ENCODE data around the gene ADARB2. TPM values are rescaled to one million over a fixed set of nuclear protein-coding genes. Genes with fewer than 3 reads are reported as not detected.

Gene ADARB2
- total RNA-seq, 2 experiments from 2014 or later, result 0.28 to 0.40 TPM

DNA sequence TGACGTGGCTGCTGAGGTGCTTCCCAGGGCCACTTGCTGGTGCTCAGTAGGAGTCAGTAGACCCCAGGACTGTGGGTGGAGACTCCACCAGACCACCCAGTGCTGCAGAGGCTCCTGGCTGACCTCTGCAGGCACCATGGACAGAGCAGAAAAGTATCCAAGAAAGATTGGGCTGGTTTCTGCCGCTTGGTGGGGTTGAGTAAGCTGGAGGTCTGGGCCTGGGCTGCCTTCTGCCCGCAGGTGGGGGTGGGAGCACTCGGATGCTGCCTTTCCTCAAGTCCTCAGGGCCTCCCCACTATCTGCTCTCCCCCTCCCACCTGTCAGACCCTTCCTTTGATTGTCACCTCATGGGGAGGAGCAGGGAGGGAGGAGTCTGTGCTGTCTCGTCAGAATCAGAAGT is 589.5 kb downstream of the ADARB2 start:
- Mint-ChIP-seq H3K36me3 (no peaks in the 10 kb centered on the region), H3K4me1 (peaks cover 1% of the 10 kb centered on the region), H3K4me3 (no peak overlapping the region), H3K27ac (no peak overlapping the region), H3K27me3 (peaks cover 19% of the 10 kb centered on the region), H3K9me3 (peaks cover 17% of the 10 kb centered on the region)
- ATAC-seq (ENCODE audit: low read depth), result no peak
- POLR2A ChIA-PET, result no interaction called here
- DNase-seq, result no peak

DNA sequence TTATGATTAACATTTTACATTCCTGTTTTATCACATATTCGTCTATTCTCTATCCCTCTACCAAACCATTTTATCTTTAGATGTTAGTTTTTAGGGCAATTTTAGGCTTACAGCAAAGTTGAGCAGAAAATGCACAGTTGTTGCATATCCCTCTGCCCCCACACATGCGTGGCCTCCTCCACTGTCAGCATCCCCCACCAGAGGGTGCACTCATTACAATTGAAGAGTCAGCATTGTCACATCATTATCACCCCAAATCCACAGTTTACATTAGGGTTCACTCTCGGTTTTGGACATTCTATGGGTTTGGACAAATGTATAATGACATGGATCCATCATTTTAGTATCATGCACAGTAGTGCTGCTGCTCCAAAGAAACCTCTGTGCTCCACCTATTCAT is 594.7 kb downstream of the ADARB2 start:
- peaks cover 4% of the 10 kb centered on the region for H3K36me3 Mint-ChIP-seq
- ATAC-seq (ENCODE audit: low read depth) (no peak), DNase-seq (no peak)
- H3K9me3 Mint-ChIP-seq, result peaks cover 26% of the 10 kb centered on the region
- peaks cover 41% of the 10 kb centered on the region for H3K27me3 Mint-ChIP-seq
- H3K27ac Mint-ChIP-seq, result no peak overlapping the region
- POLR2A ChIA-PET, result no interaction called here
- no peak overlapping the region for H3K4me3 Mint-ChIP-seq
- H3K4me1 Mint-ChIP-seq, result no peaks in the 10 kb centered on the region

DNA sequence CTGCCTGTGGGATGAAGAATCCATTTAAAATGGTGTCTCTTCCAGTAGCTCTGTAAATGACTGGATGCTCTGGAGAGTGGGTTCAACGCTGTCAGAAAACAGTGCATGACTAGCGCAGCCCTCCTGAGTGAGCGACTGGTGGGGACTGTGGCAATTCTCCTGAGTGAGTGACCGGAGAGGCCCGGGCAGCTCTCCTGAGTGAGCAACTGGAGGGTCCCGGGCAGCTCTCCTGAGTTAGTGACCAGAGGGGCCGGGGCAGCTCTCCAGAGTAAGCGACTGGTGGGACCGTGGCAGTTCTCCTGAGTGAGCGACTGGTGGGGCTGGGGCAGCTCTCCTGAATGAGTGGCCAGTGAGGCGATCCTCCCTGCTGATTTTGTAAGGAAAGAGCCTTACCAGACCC is 595.6 kb downstream of the ADARB2 start:
- no peak for ATAC-seq (ENCODE audit: low read depth)
- Mint-ChIP-seq H3K36me3 (peaks cover 4% of the 10 kb centered on the region), H3K4me3 (no peak overlapping the region), H3K9me3 (peaks cover 22% of the 10 kb centered on the region), H3K4me1 (no peaks in the 10 kb centered on the region), H3K27me3 (peaks cover 41% of the 10 kb centered on the region), H3K27ac (no peak overlapping the region)
- POLR2A ChIA-PET, result interaction anchor here (1.3 kb wide), 1 partner anchor 11 kb away, joined by 3 read pairs; no protein-coding TSS in a partner anchor
- no peak for DNase-seq

DNA sequence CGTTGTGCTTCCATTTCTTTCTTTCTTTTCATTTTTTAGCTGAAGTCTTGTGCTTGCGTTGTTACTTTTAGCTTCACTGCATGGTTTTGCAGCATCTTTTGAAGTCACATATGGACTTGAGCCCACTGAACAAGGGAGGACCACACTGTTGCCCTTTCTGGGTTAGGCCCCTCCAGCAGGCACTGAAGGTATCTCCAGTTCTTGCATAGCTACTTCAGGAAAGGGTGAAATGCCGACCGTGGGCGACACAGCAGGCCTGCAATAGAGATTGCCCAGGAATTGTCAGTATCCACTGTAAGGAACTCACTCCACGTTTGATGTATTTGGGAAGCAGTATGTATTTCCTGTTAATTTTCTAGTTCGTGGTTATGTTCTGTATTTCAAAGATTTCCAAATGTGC is 596.1 kb downstream of the ADARB2 start:
- POLR2A ChIA-PET, result interaction anchor here (1.3 kb wide), 1 partner anchor 12 kb away, joined by 3 read pairs; no protein-coding TSS in a partner anchor
- no peak overlapping the region for H3K4me3 Mint-ChIP-seq
- no peak overlapping the region for H3K27ac Mint-ChIP-seq
- peaks cover 41% of the 10 kb centered on the region for H3K27me3 Mint-ChIP-seq
- ATAC-seq (ENCODE audit: low read depth) (no peak), DNase-seq (no peak)
- H3K4me1 Mint-ChIP-seq, result no peaks in the 10 kb centered on the region
- peaks cover 4% of the 10 kb centered on the region for H3K36me3 Mint-ChIP-seq
- H3K9me3 Mint-ChIP-seq, result peaks cover 22% of the 10 kb centered on the region

DNA sequence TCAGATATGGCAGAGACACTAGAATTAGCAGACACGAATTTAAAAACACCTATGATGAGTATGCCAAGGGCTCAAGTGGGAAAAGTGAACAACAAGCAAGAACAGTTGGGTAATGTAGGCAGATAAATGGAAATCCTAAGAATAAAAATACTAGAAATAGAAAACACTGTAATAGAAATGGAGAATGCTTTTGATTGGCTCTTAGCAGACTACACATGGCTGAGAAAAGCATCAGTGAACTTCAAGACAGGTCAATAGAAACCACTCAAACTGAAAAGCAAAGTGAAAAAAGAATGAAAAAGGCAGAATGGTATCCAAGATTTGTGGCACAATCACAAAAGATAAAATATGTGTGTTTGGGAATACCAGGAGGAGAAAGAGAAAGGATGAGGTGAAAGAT is 598.8 kb downstream of the ADARB2 start:
- peaks cover 31% of the 10 kb centered on the region for H3K27me3 Mint-ChIP-seq
- H3K4me3 Mint-ChIP-seq, result no peak overlapping the region
- peaks cover 9% of the 10 kb centered on the region for H3K9me3 Mint-ChIP-seq
- POLR2A ChIA-PET, result no interaction called here
- DNase-seq (no peak), ATAC-seq (ENCODE audit: low read depth) (no peak)
- peaks cover 10% of the 10 kb centered on the region for H3K4me1 Mint-ChIP-seq
- H3K36me3 Mint-ChIP-seq, result peaks cover 6% of the 10 kb centered on the region
- no peak overlapping the region for H3K27ac Mint-ChIP-seq

DNA sequence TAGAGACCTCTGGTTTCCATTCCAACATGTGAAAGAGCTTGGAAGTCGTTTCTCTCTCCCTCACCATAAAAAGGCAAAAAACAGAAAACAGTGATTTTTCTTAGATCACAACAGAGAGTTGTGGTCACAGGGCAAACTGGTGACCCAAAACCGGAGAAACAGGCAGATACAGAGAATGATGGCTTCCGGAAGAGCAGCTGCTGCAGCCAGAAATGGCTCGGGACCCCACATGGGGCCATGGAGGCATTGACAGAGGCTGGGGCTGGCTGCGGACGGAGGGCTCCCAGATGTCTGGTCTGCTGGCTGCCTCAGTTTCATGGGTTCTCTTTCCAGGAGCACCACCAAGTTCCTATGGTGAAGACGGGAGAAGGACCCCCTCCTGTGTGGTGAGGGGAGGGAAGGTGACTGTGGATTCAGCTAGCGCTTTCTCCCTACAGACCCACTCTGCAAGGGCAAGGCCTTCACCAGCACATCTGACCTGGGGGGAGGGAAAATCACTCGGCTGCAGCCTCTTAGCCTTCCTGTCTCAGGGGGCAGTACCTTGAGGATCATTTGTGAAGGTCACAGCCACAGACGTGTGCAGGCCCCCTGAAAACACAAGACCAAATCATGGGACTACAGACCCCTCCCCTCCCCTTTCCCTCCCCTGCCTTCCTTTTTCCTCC is 599.7 kb downstream of the ADARB2 start:
- ATAC-seq (ENCODE audit: low read depth) (no peak), DNase-seq (no peak)
- peaks cover 23% of the 10 kb centered on the region for H3K27me3 Mint-ChIP-seq
- POLR2A ChIA-PET, result no interaction called here
- peaks cover 9% of the 10 kb centered on the region for H3K9me3 Mint-ChIP-seq
- H3K4me1 Mint-ChIP-seq, result peaks cover 16% of the 10 kb centered on the region
- H3K4me3 Mint-ChIP-seq, result no peak overlapping the region
- H3K36me3 Mint-ChIP-seq, result peaks cover 10% of the 10 kb centered on the region
- no peak overlapping the region for H3K27ac Mint-ChIP-seq

DNA sequence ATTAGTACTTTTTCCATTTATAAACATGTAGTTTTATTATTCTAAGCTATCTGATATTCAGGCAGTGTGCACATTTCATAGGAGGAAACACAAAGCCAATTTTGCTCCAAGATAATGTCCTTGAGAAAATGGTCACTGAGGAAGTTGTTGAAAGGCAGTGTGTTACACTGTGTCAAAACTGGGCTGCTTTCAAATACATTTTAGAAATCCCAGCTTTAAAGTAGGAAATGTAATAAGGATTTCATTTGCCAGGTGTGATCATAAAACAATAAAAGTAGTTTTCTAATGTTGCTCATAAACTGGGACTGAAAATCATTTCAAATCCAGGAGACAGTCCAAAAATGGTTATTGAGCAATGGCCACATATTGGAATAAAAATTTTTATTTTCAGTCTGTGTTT is 601.1 kb downstream of the ADARB2 start:
- Mint-ChIP-seq H3K4me1 (peaks cover 20% of the 10 kb centered on the region), H3K27me3 (peaks cover 19% of the 10 kb centered on the region), H3K9me3 (peaks cover 9% of the 10 kb centered on the region), H3K36me3 (peaks cover 20% of the 10 kb centered on the region), H3K27ac (no peak overlapping the region), H3K4me3 (no peak overlapping the region)
- DNase-seq (no peak), ATAC-seq (ENCODE audit: low read depth) (no peak)
- POLR2A ChIA-PET, result no interaction called here

DNA sequence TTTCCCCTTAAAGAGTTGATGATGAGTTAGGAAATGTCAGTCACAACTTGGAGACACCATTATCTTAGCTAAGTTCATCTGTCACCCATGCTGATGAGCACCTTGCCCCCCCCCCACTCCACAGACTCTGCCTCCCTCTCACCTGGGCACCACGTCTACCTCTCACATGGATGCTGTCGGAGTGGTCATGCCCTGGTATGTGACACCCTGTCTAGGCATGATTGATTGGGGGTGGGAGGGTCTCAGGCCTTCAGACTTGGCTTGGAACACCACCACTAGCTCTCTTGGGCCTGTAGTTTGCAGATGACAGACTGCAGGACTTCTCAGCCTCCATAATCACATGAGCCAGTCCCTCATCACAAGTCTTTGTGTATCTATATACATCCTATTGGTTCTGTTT is 603.2 kb downstream of the ADARB2 start:
- DNase-seq (no peak), ATAC-seq (ENCODE audit: low read depth) (no peak)
- Mint-ChIP-seq H3K4me1 (peaks cover 20% of the 10 kb centered on the region), H3K36me3 (peaks cover 35% of the 10 kb centered on the region), H3K9me3 (peaks cover 9% of the 10 kb centered on the region), H3K27me3 (peaks cover 4% of the 10 kb centered on the region), H3K27ac (peak overlapping the region; percentile 28), H3K4me3 (no peak overlapping the region)
- POLR2A ChIA-PET, result no interaction called here

DNA sequence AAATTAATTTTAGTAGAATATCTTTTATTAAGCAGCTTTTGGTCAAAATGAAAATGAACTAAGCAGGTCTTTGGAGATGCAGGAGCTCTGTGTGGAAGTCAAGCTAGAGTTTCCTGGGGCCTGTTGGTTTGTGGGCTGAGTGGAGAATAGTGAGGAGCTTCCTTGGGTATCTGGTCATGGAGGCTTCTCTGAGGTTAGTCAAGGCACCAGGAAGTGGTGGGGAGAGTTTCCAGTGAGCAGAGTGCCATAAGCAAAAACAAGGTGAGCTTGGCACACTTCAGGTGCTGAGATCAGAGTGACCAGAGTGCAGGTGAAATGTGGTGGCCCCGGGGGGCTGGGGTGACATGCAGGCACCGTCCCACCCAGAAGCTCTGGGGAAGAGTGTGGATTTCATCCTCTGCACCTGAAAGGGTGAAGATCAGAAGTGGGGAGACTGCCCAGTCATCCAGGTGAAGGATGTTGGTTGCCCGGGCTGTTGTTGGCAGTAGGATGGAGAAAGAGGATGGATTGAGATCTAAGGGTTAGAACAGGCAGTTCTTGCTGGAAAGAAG is 603.8 kb downstream of the ADARB2 start:
- H3K4me3 Mint-ChIP-seq, result no peak overlapping the region
- POLR2A ChIA-PET, result no interaction called here
- peaks cover 20% of the 10 kb centered on the region for H3K4me1 Mint-ChIP-seq
- peaks cover 5% of the 10 kb centered on the region for H3K9me3 Mint-ChIP-seq
- H3K27ac Mint-ChIP-seq, result no peak overlapping the region
- H3K36me3 Mint-ChIP-seq, result peaks cover 32% of the 10 kb centered on the region
- peak; percentile 36 for ATAC-seq (ENCODE audit: low read depth)
- peaks cover under 1% of the 10 kb centered on the region for H3K27me3 Mint-ChIP-seq
- no peak for DNase-seq

DNA sequence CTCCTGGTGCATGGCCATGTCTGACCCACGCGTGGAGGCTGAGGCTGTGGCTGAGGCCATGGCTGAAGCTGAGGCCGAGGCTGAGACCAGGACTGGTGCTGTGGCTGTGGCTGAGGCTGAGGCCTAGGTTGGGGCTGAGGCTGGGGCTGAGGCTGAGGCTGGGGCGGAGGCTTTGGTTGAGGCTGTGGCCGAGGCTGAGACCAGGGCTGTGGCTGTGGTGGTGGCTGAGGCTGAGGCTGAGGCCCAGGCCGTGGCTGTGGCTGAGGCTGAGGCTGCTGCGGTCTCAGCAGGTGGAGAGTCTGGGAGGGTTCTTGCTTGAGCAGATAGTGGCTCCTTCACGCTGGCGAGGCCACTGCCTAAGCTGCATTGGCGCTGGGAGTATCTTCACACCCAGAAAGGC is 604.7 kb downstream of the ADARB2 start:
- peaks cover 32% of the 10 kb centered on the region for H3K36me3 Mint-ChIP-seq
- H3K4me3 Mint-ChIP-seq, result no peak overlapping the region
- H3K27me3 Mint-ChIP-seq, result no peaks in the 10 kb centered on the region
- peaks cover 20% of the 10 kb centered on the region for H3K4me1 Mint-ChIP-seq
- no peaks in the 10 kb centered on the region for H3K9me3 Mint-ChIP-seq
- POLR2A ChIA-PET, result no interaction called here
- no peak overlapping the region for H3K27ac Mint-ChIP-seq
- ATAC-seq (ENCODE audit: low read depth) (no peak), DNase-seq (no peak)

DNA sequence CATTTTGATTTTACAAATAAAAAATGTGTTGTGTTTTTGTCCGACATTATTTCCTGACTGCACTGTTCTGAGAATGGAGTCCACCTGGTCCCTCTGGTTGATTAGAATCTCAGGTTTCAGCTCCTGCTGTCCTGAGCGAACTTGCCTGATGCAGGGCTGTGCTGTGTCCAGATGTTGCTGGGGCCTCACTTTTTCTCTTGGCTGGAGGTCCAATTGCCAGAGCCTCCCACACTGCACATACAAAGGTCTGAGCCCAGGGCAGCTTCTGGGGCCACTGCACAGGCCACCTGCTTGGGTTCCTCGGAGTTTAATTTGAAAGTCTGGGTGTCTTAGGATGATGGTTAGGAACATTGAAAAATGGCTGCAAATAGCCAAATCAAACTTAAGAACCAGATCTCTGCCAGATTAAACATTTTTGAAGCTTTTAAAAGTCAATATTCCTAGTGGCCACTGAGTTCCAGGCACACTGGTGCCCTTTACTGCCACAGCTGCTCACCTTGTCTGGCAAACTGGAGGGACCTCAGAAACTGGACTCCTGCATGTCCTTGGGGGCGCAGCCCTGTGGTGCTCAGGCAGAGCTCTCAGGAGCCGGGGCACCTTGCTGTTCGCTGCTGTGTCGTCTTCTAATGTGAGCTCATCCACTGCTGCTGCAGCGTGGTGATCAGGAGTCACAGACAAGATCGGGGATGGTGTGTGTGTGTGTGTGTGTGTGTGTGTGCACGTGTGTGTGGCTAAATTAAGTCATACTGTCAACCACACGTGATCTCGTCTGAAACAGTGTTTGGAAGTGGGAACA is 606.1 kb downstream of the ADARB2 start:
- POLR2A ChIA-PET, result no interaction called here
- Mint-ChIP-seq H3K27me3 (no peaks in the 10 kb centered on the region), H3K4me1 (peaks cover 20% of the 10 kb centered on the region), H3K36me3 (peaks cover 33% of the 10 kb centered on the region), H3K9me3 (no peaks in the 10 kb centered on the region), H3K27ac (no peak overlapping the region), H3K4me3 (no peak overlapping the region)
- DNase-seq (no peak), ATAC-seq (ENCODE audit: low read depth) (no peak)

DNA sequence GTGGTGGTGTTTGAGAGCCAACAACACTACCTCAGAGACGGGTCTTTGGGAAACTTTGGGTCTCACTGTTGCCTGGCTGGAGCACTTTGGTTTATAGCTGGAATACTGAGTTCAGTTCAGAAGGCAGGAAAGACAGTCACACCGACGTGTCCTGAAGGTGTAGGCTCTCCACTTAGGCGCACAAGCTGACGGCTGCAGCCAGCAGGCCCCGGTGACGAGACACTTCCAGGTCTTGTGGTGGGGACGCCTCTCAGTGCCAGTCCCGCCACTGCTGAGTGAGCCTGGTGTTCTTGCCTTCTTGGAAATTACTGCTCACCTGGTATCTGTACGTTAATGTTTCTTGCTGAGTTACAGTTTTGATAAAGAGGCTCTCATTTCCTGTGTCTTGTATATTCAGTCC is 607.1 kb downstream of the ADARB2 start:
- Mint-ChIP-seq H3K27ac (no peak overlapping the region), H3K4me3 (no peak overlapping the region), H3K4me1 (peaks cover 19% of the 10 kb centered on the region), H3K27me3 (no peaks in the 10 kb centered on the region), H3K9me3 (no peaks in the 10 kb centered on the region), H3K36me3 (peaks cover 37% of the 10 kb centered on the region)
- DNase-seq (no peak), ATAC-seq (ENCODE audit: low read depth) (no peak)
- POLR2A ChIA-PET, result no interaction called here

DNA sequence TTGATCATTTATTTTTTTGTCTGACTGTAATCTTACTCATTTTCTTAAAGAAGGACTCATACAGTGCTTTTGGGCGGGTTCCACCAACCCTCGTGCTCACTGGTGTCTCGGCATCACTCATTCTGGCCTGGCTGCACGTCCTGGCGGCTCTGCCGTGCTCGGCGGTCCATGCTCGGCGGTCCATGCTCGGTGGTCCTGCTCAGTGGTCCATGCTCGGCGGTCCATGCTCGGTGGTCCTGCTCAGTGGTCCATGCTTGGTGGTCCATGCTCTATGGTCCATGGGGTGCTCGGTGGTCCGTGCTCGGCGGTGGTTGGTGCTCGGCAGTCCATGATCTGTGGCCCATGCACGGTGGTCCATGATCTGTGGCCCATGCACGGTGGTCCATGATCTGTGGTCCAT is 608.7 kb downstream of the ADARB2 start:
- peaks cover 48% of the 10 kb centered on the region for H3K36me3 Mint-ChIP-seq
- peaks cover 14% of the 10 kb centered on the region for H3K4me1 Mint-ChIP-seq
- H3K27ac Mint-ChIP-seq, result no peak overlapping the region
- ATAC-seq (ENCODE audit: low read depth) (no peak), DNase-seq (no peak)
- no peak overlapping the region for H3K4me3 Mint-ChIP-seq
- H3K9me3 Mint-ChIP-seq, result no peaks in the 10 kb centered on the region
- no peaks in the 10 kb centered on the region for H3K27me3 Mint-ChIP-seq
- POLR2A ChIA-PET, result no interaction called here

DNA sequence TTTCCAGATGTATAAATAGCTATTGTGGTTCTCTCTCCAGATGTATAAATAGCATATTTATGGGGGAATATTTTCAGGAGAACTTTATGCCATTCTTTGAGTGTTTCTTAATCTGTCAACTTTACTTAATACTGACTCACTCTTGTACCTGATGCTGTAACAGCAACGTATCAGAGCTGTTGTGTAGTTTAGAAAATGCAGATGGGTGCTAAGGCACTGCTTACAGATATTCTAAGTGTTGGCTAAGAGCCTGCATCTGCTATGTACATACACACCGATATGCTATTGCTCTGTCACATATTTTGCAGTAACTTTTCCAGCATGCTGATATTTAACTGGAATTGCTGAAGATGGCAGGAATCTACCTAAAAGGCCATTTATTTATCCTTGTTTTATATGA is 609.2 kb downstream of the ADARB2 start:
- ATAC-seq (ENCODE audit: low read depth) (no peak), DNase-seq (no peak)
- H3K27ac Mint-ChIP-seq, result no peak overlapping the region
- H3K9me3 Mint-ChIP-seq, result no peaks in the 10 kb centered on the region
- POLR2A ChIA-PET, result no interaction called here
- peaks cover 52% of the 10 kb centered on the region for H3K36me3 Mint-ChIP-seq
- peaks cover 14% of the 10 kb centered on the region for H3K4me1 Mint-ChIP-seq
- no peaks in the 10 kb centered on the region for H3K27me3 Mint-ChIP-seq
- H3K4me3 Mint-ChIP-seq, result no peak overlapping the region

Measured in activated naive CD8-positive, alpha-beta T cell treated with anti-CD3 and anti-CD28 coated beads, Interleukin-2, amount 10 ng/mL, durations not matched to agents 7 days and 5 days (primary cell).